HepG2 (cell line): ENCODE measurements around the gene VSNL1. TPM values are rescaled to one million over a fixed set of nuclear protein-coding genes. Genes with fewer than 3 reads are reported as not detected.

ENCODE experiments used
- BORCS8-MEF2B ChIP-seq: sonication (generic); formaldehyde crosslinking; IDR thresholded peaks from 2 replicates; pipeline ENCODE4 v1.8.0; 2022; ENCODE audit warnings: mild to moderate bottlenecking, missing genetic modification reagents
- FOXJ3 ChIP-seq: sonication (generic); formaldehyde crosslinking; IDR thresholded peaks from 2 replicates; pipeline ENCODE4 v1.4.0; 2020; ENCODE audit warnings: missing genetic modification reagents, mild to moderate bottlenecking, borderline replicate concordance
- GABPB1 ChIP-seq: IDR thresholded peaks from 2 replicates; pipeline ENCODE4 v1.6.1; 2016; ENCODE audit warnings: mild to moderate bottlenecking, missing genetic modification reagents, moderate library complexity, missing compliant biosample characterization
- HDAC2 ChIP-seq: sonication (generic); formaldehyde crosslinking; IDR thresholded peaks from 2 replicates; pipeline ENCODE4 v1.4.0; 2020; ENCODE audit warnings: missing genetic modification reagents
- HNRNPLL ChIP-seq: fragments of 200-400 bp; formaldehyde crosslinking; IDR thresholded peaks from 2 replicates; pipeline ENCODE4 v1.6.1; 2017; ENCODE audit warnings: mild to moderate bottlenecking, low read depth, low read length; ENCODE audit not compliant: poor library complexity, severe bottlenecking
- LCORL ChIP-seq, 2 experiments: fragments of 450-650 bp in 1 of 2; sonication (generic) in 1 of 2; formaldehyde crosslinking in 1 of 2; IDR thresholded peaks; 2 replicates each; pipeline versions ENCODE4 v1.5.0 to v1.6.1; 2017 to 2020; ENCODE audit warnings: antibody characterized with exemption in 1 of 2, missing genetic modification reagents in 1 of 2
- ONECUT2 ChIP-seq: sonication (generic); formaldehyde crosslinking; IDR thresholded peaks from 2 replicates; pipeline ENCODE4 v1.4.0; 2020; ENCODE audit warnings: missing genetic modification reagents
- PREB ChIP-seq: sonication (generic); formaldehyde crosslinking; IDR thresholded peaks from 2 replicates; pipeline ENCODE4 v1.4.0; 2020; ENCODE audit warnings: missing genetic modification reagents
- TEAD2 ChIP-seq: sonication (generic); formaldehyde crosslinking; IDR thresholded peaks from 2 replicates; pipeline ENCODE4 v1.9.0; 2021; ENCODE audit warnings: missing genetic modification reagents
- U2AF2 ChIP-seq: fragments of 200-400 bp; formaldehyde crosslinking; IDR thresholded peaks from 2 replicates; pipeline ENCODE4 v1.6.1; 2017; ENCODE audit warnings: low read depth, mild to moderate bottlenecking, low read length
- ZMYM4 ChIP-seq: sonication (generic); formaldehyde crosslinking; IDR thresholded peaks from 2 replicates; pipeline ENCODE4 v1.8.1; 2023; ENCODE audit warnings: mild to moderate bottlenecking, missing genetic modification reagents
- ZNF24 ChIP-seq: fragments of 450-650 bp; IDR thresholded peaks from 2 replicates; pipeline ENCODE4 v1.6.1; 2017; ENCODE audit warnings: antibody characterized with exemption, mild to moderate bottlenecking
- ZNF367 ChIP-seq: sonication (generic); formaldehyde crosslinking; IDR thresholded peaks from 2 replicates; pipeline ENCODE4 v1.4.0; 2020; ENCODE audit warnings: missing genetic modification reagents, borderline replicate concordance
- ZNF503 ChIP-seq: sonication (generic); formaldehyde crosslinking; IDR thresholded peaks from 2 replicates; pipeline ENCODE4 v1.4.0; 2020; ENCODE audit warnings: missing genetic modification reagents
- ZSCAN20 ChIP-seq: sonication (generic); formaldehyde crosslinking; IDR thresholded peaks from 2 replicates; pipeline ENCODE4 v1.4.0; 2020; ENCODE audit warnings: missing genetic modification reagents, mild to moderate bottlenecking, borderline replicate concordance
- polyA plus RNA-seq, 8 experiments: library from polyadenylated mRNA; depleted of rRNA in 3 of 8; stranded (reverse) in 7 of 8; unstranded in 1 of 8; fragments of >200 nt; fragmentation: Illumina TruSeq in 4 of 8; extraction: Trizol in 4 of 8; gene quantifications; 2 replicates each; pipeline versions ENCODE4 v1.2.1 to v1.2.3, GENCODE V29; 2011 to 2016; ENCODE audit warnings: low read depth in 4 of 8, missing spikeins in 1 of 8, mixed read lengths in 1 of 8; ENCODE audit not compliant: insufficient read depth in 1 of 8
- total RNA-seq, 5 experiments: library from RNA; depleted of rRNA; stranded (reverse); fragments of >200 nt; fragmentation: Illumina TruSeq; extraction: Trizol; gene quantifications; 2 replicates each; pipeline ENCODE4 v1.2.3, GENCODE V29; 2016; ENCODE audit warnings: low read depth in 1 of 5
- TF ChIP-seq, protein P1 (sequence below): IDR thresholded peaks from 2 replicates; pipeline ENCODE4 v1.4.0; 2020; ENCODE audit warnings: mild to moderate bottlenecking, missing genetic modification reagents
- TF ChIP-seq, protein P2 (sequence below): sonication (generic); formaldehyde crosslinking; IDR thresholded peaks from 2 replicates; pipeline ENCODE4 v1.8.1; 2023; ENCODE audit warnings: mild to moderate bottlenecking, missing genetic modification reagents
- TF ChIP-seq, protein P3 (sequence below), 2 experiments: fragments of 450-650 bp in 1 of 2; sonication (generic) in 1 of 2; formaldehyde crosslinking; IDR thresholded peaks; 2 replicates each; pipeline versions ENCODE4 v1.5.0 to v1.8.0; 2020 to 2022; ENCODE audit warnings: mild to moderate bottlenecking in 1 of 2, missing genetic modification reagents in 1 of 2

Gene VSNL1
- total and polyA plus RNA-seq, 2 of the 13 experiments (the other 11 are each of a cell fraction or from before 2014, with no cell fraction given): 63.2 to 95.9 TPM

DNA sequence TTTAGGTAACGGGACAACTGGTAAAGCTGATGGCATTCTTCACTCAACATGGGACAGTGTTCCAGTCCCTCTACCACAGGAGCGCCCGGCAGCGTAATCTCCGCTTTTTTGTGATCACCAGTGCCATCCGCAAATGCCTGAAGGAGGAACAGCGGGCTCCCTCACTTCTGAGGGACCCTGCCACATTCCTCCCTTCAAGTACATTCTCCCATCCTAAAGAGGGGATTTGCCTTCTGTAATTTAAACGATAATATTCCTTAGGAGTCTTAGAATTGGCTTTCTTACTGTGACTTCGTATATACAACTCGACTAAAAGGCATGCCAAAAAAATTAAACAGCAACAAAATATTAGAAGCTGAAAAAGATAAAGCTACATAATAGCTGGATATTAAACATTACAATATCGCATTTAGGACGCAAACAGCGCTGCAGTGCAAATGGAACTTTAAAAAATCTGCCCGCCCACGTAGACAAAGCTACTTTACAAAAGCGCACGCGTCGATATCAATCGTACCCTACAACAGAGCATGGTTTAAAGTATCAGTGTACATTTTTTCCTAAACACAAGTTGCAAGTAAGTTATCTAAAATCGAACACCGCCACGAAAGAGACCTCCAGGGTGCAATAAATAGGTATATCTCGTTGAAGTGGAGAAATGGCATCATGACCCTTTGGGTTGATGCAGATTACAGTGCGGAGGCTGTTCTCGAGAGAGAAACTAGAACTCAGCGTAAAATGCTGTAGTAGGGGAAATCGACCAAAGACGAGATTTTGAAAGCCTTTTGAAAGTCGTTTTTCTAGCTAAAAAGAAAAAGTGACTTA lies 2.3 kb upstream of the VSNL1 start (continued):
- TF ChIP-seq U2AF2: no peak
- no peak for TF ChIP-seq GABPB1 (CRISPR knock-in tag)
- no peak for TF ChIP-seq HDAC2 (CRISPR knock-in tag)
- TF ChIP-seq, protein P1, sequence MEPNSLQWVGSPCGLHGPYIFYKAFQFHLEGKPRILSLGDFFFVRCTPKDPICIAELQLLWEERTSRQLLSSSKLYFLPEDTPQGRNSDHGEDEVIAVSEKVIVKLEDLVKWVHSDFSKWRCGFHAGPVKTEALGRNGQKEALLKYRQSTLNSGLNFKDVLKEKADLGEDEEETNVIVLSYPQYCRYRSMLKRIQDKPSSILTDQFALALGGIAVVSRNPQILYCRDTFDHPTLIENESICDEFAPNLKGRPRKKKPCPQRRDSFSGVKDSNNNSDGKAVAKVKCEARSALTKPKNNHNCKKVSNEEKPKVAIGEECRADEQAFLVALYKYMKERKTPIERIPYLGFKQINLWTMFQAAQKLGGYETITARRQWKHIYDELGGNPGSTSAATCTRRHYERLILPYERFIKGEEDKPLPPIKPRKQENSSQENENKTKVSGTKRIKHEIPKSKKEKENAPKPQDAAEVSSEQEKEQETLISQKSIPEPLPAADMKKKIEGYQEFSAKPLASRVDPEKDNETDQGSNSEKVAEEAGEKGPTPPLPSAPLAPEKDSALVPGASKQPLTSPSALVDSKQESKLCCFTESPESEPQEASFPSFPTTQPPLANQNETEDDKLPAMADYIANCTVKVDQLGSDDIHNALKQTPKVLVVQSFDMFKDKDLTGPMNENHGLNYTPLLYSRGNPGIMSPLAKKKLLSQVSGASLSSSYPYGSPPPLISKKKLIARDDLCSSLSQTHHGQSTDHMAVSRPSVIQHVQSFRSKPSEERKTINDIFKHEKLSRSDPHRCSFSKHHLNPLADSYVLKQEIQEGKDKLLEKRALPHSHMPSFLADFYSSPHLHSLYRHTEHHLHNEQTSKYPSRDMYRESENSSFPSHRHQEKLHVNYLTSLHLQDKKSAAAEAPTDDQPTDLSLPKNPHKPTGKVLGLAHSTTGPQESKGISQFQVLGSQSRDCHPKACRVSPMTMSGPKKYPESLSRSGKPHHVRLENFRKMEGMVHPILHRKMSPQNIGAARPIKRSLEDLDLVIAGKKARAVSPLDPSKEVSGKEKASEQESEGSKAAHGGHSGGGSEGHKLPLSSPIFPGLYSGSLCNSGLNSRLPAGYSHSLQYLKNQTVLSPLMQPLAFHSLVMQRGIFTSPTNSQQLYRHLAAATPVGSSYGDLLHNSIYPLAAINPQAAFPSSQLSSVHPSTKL (CRISPR knock-in tag): 0 out of 2 replicates have a peak, but pooled peaks have one; percentile 3
- no peak for TF ChIP-seq ZNF367 (CRISPR knock-in tag)
- no peak for TF ChIP-seq ZNF503 (CRISPR knock-in tag)
- no peak for TF ChIP-seq ZNF24
- TF ChIP-seq, protein P2, sequence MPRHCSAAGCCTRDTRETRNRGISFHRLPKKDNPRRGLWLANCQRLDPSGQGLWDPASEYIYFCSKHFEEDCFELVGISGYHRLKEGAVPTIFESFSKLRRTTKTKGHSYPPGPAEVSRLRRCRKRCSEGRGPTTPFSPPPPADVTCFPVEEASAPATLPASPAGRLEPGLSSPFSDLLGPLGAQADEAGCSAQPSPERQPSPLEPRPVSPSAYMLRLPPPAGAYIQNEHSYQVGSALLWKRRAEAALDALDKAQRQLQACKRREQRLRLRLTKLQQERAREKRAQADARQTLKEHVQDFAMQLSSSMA (CRISPR knock-in tag): no peak
- 0 out of 2 replicates have a peak, but pooled peaks have one; percentile 11 for TF ChIP-seq ONECUT2 (CRISPR knock-in tag)
- TF ChIP-seq BORCS8-MEF2B (CRISPR knock-in tag): no peak
- TF ChIP-seq PREB (CRISPR knock-in tag): no peak
- no peak for TF ChIP-seq TEAD2
- TF ChIP-seq, protein P3, sequence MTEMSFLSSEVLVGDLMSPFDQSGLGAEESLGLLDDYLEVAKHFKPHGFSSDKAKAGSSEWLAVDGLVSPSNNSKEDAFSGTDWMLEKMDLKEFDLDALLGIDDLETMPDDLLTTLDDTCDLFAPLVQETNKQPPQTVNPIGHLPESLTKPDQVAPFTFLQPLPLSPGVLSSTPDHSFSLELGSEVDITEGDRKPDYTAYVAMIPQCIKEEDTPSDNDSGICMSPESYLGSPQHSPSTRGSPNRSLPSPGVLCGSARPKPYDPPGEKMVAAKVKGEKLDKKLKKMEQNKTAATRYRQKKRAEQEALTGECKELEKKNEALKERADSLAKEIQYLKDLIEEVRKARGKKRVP (CRISPR knock-in tag; IDR thresholded peaks at IDR 0.05): no peak
- TF ChIP-seq HNRNPLL: peak; percentile 74
- TF ChIP-seq ZMYM4 (CRISPR knock-in tag): no peak
- no peak for TF ChIP-seq LCORL (IDR thresholded peaks at IDR 0.05)
- TF ChIP-seq LCORL (CRISPR knock-in tag; IDR thresholded peaks at IDR 0.05): no peak
- TF ChIP-seq ZSCAN20 (CRISPR knock-in tag): no peak
- TF ChIP-seq FOXJ3: peak; percentile 26; the same call in 1 of the 2 replicates
